Prostate gland (tissue), 2 donors: ENCODE results near the gene TIMM23.

Experiments
- CTCF ChIP-seq, 4 experiments: fragments of 200-600 bp in 2 of 4; fragments of 450-650 bp in 2 of 4; sonication (generic) in 2 of 4; IDR thresholded peaks; 1 replicate in 3 of 4; 2 replicates in 1 of 4; pipeline ENCODE4 v1.5.1; 2016 to 2019; ENCODE audit warnings: antibody characterized with exemption in 4 of 4, mild to moderate bottlenecking in 2 of 4, moderate library complexity in 2 of 4
- POLR2A ChIP-seq: fragments of 450-650 bp; IDR thresholded peaks from one replicate; pipeline ENCODE4 v1.6.1; 2016; ENCODE audit warnings: antibody characterized with exemption, mild to moderate bottlenecking
- POLR2AphosphoS5 ChIP-seq: sonication (generic); formaldehyde crosslinking; IDR thresholded peaks from one replicate; pipeline ENCODE4 v1.6.1; 2017; ENCODE audit warnings: antibody characterized with exemption

DNA sequence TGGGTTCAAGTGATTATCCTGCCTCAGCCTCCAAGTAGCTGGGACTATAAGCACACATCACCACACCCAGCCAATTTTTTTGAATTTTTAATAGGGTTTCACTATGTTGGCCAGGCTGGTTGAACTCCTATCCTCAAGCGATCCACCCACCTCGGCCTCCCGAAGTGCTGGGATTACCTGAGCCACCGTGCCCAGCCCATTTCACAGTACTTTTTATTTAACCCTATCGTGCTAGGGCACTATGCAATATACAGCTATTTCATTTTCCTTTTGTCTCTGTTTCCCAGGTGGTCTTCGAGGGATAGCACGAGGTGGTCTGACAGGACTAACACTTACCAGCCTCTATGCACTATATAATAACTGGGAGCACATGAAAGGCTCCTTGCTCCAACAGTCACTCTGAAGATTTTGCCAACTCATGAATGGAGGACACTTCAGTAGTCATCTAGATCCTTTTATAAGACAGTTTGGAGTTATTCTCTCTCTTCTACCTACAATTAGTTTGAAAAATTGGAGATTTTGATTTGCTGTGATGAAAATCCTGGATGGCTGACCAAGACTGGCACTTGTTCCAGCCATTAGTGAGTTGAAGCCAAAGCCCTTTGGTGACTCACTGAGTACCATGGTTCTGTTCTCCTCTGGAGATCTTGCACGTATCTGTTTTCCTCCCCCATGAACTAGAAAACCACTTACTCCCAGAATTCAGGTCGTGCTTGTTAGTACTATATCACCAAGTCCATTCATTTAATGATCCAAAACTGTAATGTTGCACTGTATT is 30.8 kb downstream of the TIMM23 start:
- no peak for TF ChIP-seq CTCF (IDR thresholded peaks at IDR 0.05)
- no peak for TF ChIP-seq POLR2A
- TF ChIP-seq POLR2AphosphoS5 = no peak
